CD14-positive monocyte (primary cell): ENCODE measurements around the gene STRBP. TPM values are rescaled to one million over a fixed set of nuclear protein-coding genes. Genes with fewer than 3 reads are reported as not detected.
A peak's percentile ranks its signal among the peaks of the same experiment; 100 is the strongest.

ENCODE experiments used
- DNase-seq, 3 donors: peaks; one replicate each; pipeline ENCODE4 v3.0.0-alpha.2; 2011 to 2022
- H2AFZ ChIP-seq: 2 replicates; pipeline ENCODE4 v1.6.0; 2012; ENCODE audit warnings: mild to moderate bottlenecking, low read depth, low read length, inconsistent platforms; ENCODE audit not compliant: insufficient read depth, poor library complexity, severe bottlenecking
- H3K27ac ChIP-seq, 2 donors: 1 replicate in 1 of 2; 2 replicates in 1 of 2; pipeline ENCODE4 v1.5.1; 2012 to 2013; ENCODE audit warnings: low read length in 2 of 2, control low read depth in 1 of 2, inconsistent platforms in 1 of 2, low read depth in 1 of 2, mild to moderate bottlenecking in 1 of 2
- H3K27me3 ChIP-seq, 2 donors: one replicate each; pipeline versions ENCODE4 v1.6.0 to v1.6.1; 2011 to 2013; ENCODE audit warnings: low read length in 2 of 2; ENCODE audit not compliant: control insufficient read depth in 2 of 2, insufficient read depth in 2 of 2
- H3K36me3 ChIP-seq, 2 donors: replicated peaks in 1 of 2; 1 replicate in 1 of 2; 2 replicates in 1 of 2; pipeline versions ENCODE4 v1.5.1 to v1.6.1; 2012 to 2013; ENCODE audit warnings: low read length in 2 of 2, control low read depth in 1 of 2, inconsistent platforms in 1 of 2, mild to moderate bottlenecking in 1 of 2; ENCODE audit not compliant: insufficient read depth in 2 of 2, control insufficient read depth in 1 of 2
- H3K4me1 ChIP-seq, 2 donors: 1 replicate in 1 of 2; 2 replicates in 1 of 2; pipeline versions ENCODE4 v1.5.1 to v1.6.1; 2012 to 2013; ENCODE audit warnings: low read length in 2 of 2, control low read depth in 1 of 2, inconsistent platforms in 1 of 2, mild to moderate bottlenecking in 1 of 2, moderate library complexity in 1 of 2; ENCODE audit not compliant: insufficient read depth in 2 of 2, control insufficient read depth in 1 of 2
- H3K4me2 ChIP-seq: replicated peaks from 2 replicates; pipeline ENCODE3; 2012; ENCODE audit warnings: low read length, moderate library complexity, mild to moderate bottlenecking; ENCODE audit not compliant: poor library complexity, severe bottlenecking; ENCODE audit errors: extremely low read depth
- H3K4me3 ChIP-seq, 3 experiments: fragments of 200-600 bp in 1 of 3; sonication (generic) in 1 of 3; replicated peaks in 1 of 3; 1 replicate in 2 of 3; 2 replicates in 1 of 3; pipeline ENCODE4 v1.5.1; 2011 to 2013; ENCODE audit warnings: low read length in 3 of 3, mild to moderate bottlenecking in 3 of 3, control low read depth in 2 of 3, low read depth in 2 of 3, inconsistent platforms in 1 of 3, moderate library complexity in 1 of 3
- H3K79me2 ChIP-seq: 2 replicates; pipeline ENCODE4 v1.6.0; 2012; ENCODE audit warnings: mild to moderate bottlenecking, control low read depth, inconsistent platforms, low read length, moderate library complexity; ENCODE audit not compliant: insufficient read depth
- H3K9ac ChIP-seq: 2 replicates; pipeline ENCODE4 v1.6.0; 2017; ENCODE audit warnings: low read length, mild to moderate bottlenecking; ENCODE audit not compliant: insufficient read depth, poor library complexity, severe bottlenecking
- H3K9me3 ChIP-seq, 2 donors: replicated peaks in 1 of 2; 1 replicate in 1 of 2; 2 replicates in 1 of 2; pipeline versions ENCODE4 v1.5.1 to v1.6.1; 2012 to 2013; ENCODE audit warnings: low read length in 2 of 2, control low read depth in 1 of 2; ENCODE audit not compliant: control insufficient read depth in 1 of 2, insufficient read depth in 1 of 2
- H4K20me1 ChIP-seq: 2 replicates; pipeline ENCODE4 v1.6.0; 2012; ENCODE audit warnings: mild to moderate bottlenecking, low read length, control low read depth, moderate library complexity; ENCODE audit not compliant: insufficient read depth
- H3K27ac Mint-ChIP-seq, 7 donors: one replicate each; pipeline ENCODE4 v1.8.0; 2020; ENCODE audit warnings: mild to moderate bottlenecking in 7 of 7, mixed read lengths in 7 of 7, moderate library complexity in 6 of 7, inconsistent platforms in 2 of 7
- H3K27me3 Mint-ChIP-seq, 3 donors: one replicate each; pipeline ENCODE4 v1.8.0; 2021 to 2022; ENCODE audit warnings: low read depth in 3 of 3, mild to moderate bottlenecking in 3 of 3, mixed read lengths in 3 of 3, moderate library complexity in 3 of 3, inconsistent platforms in 1 of 3
- H3K36me3 Mint-ChIP-seq, 2 donors: one replicate each; pipeline ENCODE4 v1.8.0; 2020; ENCODE audit warnings: mixed read lengths in 2 of 2, inconsistent platforms in 1 of 2, mild to moderate bottlenecking in 1 of 2
- H3K4me1 Mint-ChIP-seq: one replicate; pipeline ENCODE4 v1.8.0; 2020; ENCODE audit warnings: mild to moderate bottlenecking, mixed read lengths
- H3K4me3 Mint-ChIP-seq, 2 donors: one replicate each; pipeline ENCODE4 v1.8.0; 2020; ENCODE audit warnings: mild to moderate bottlenecking in 2 of 2, mixed read lengths in 2 of 2, moderate library complexity in 1 of 2
- H3K9me3 Mint-ChIP-seq, 7 donors: one replicate each; pipeline ENCODE4 v1.8.0; 2020 to 2022; ENCODE audit warnings: mixed read lengths in 7 of 7, mild to moderate bottlenecking in 6 of 7, moderate library complexity in 6 of 7, inconsistent platforms in 2 of 7
- CTCF ChIP-seq: fragments of 200-600 bp; IDR thresholded peaks from one replicate; pipeline ENCODE4 v1.8.0; 2022; ENCODE audit warnings: antibody characterized with exemption, mild to moderate bottlenecking
- WGBS: methylation state at CpG from one replicate; pipeline ENCODE4 v1.1.5; 2013; ENCODE audit warnings: missing lambda C conversion rate; ENCODE audit not compliant: insufficient coverage; 5-methylcytosine and 5-hydroxymethylcytosine counted together
- intact Hi-C, 2 donors: fragments of 100-400 bp; cut with micrococcal nuclease; formaldehyde crosslinking; loops; one replicate each; pipeline versions ENCODE4 v1.15.0 to v1.15.1; 2023
- polyA plus RNA-seq, 3 donors: library from polyadenylated mRNA; depleted of rRNA in 1 of 3; unstranded in 2 of 3; stranded (reverse) in 1 of 3; fragments of 300-500 nt in 2 of 3; fragments of >200 nt in 1 of 3; fragmentation: Illumina TruSeq in 2 of 3; gene quantifications; 1 replicate in 2 of 3; 2 replicates in 1 of 3; pipeline ENCODE4 v1.2.3, GENCODE V29; 2012 to 2021

The STRBP gene
- polyA plus RNA-seq, 3 donors: 0.97 to 1.9 (median 1.9) TPM

- DNase-seq: peak in 1 of 3 donors; percentile 0
- Histone ChIP-seq H4K20me1 (no peaks in the 10 kb centered on the region), H3K27ac (no peak overlapping the region), H3K9ac (no peak overlapping the region), H2AFZ (no peak overlapping the region), H3K9me3 (no peaks in the 10 kb centered on the region), H3K4me3 (no peak overlapping the region), H3K27me3 (no peaks in the 10 kb centered on the region), H3K4me1 (no peaks in the 10 kb centered on the region), H3K79me2 (no peaks in the 10 kb centered on the region), H3K4me2 (no peak overlapping the region), H3K36me3 (peaks cover 79 to 100% of the 10 kb centered on the region in 2 donors)
- Mint-ChIP-seq H3K27me3 (no peaks in the 10 kb centered on the region), H3K4me1 (no peaks in the 10 kb centered on the region), H3K4me3 (no peak overlapping the region), H3K36me3 (peaks cover 89 to 91% of the 10 kb centered on the region in 2 donors), H3K9me3 (peaks cover 0 to 1% (median 0%) of the 10 kb centered on the region in 7 donors), H3K27ac (no peak overlapping the region)
- peak; percentile 51 for TF ChIP-seq CTCF
- intact Hi-C loops: loop anchor here (2.0 to 5.0 kb wide), 2 partner anchors 265 to 269 kb away; no protein-coding TSS in a partner anchor
- WGBS: no CpG with 5 or more reads among the region's 2 CpGs
These were observed 186.6 kb downstream of the STRBP start for GRCh38 chr9:123081824-123082223.

- no peaks in the 10 kb centered on the region for H3K27me3 Mint-ChIP-seq
- Histone ChIP-seq H3K79me2 (no peaks in the 10 kb centered on the region), H3K4me2 (no peak overlapping the region), H3K36me3 (peaks cover 80 to 99% of the 10 kb centered on the region in 2 donors), H4K20me1 (no peaks in the 10 kb centered on the region), H3K9me3 (no peaks in the 10 kb centered on the region), H3K4me1 (no peaks in the 10 kb centered on the region), H2AFZ (no peak overlapping the region), H3K9ac (no peak overlapping the region), H3K27me3 (no peaks in the 10 kb centered on the region), H3K27ac (no peak overlapping the region), H3K4me3 (no peak overlapping the region)
- no peaks in the 10 kb centered on the region for H3K9me3 Mint-ChIP-seq
- DNase-seq: no peak
- H3K27ac Mint-ChIP-seq: no peak overlapping the region
- H3K4me3 Mint-ChIP-seq: no peak overlapping the region
- intact Hi-C loops: loop anchor here (2.0 to 5.0 kb wide), 2 partner anchors 267 to 270 kb away; no protein-coding TSS in a partner anchor
- H3K4me1 Mint-ChIP-seq: no peaks in the 10 kb centered on the region
- 30% methylated on average over 2 of the region's 3 CpGs for WGBS
- no peak for TF ChIP-seq CTCF
- peaks cover 85 to 87% of the 10 kb centered on the region in 2 donors for H3K36me3 Mint-ChIP-seq
These were observed 187.9 kb downstream of the STRBP start for GRCh38 chr9:123080444-123080843.
